GM21423 (cell line): ENCODE measurements around the gene PEDS1.
A peak's percentile ranks its signal among the peaks of the same experiment; 100 is the strongest.
"Not testable (repeated sequence)": the region's sequence is repeated elsewhere in the genome, so short reads cannot be mapped to it uniquely, and the experiment has no call there.

Source experiments
- ATAC-seq: cut with Tn5 transposase; IDR thresholded peaks from one replicate; pipeline ENCODE4 v1.9.1; 2021; ENCODE audit warnings: mild to moderate bottlenecking, moderate library complexity; ENCODE audit not compliant: unreplicated experiment

The PEDS1 gene

GRCh38 chr20:50136822-50137599 lies 16.5 kb downstream of the PEDS1 start:
- no peak for ATAC-seq

GRCh38 chr20:50135157-50135556 lies 18.4 kb downstream of the PEDS1 start:
- ATAC-seq = not testable (repeated sequence)

GRCh38 chr20:50133474-50134217 lies 19.9 kb downstream of the PEDS1 start:
- no peak for ATAC-seq

- ATAC-seq = no peak
Measured at GRCh38 chr20:50133041-50133440, 20.5 kb downstream of the PEDS1 start.

GRCh38 chr20:50130995-50131394 lies 22.5 kb downstream of the PEDS1 start:
- ATAC-seq = no peak

- no peak for ATAC-seq
Measured at GRCh38 chr20:50130356-50130723, 23.2 kb downstream of the PEDS1 start.

- ATAC-seq = no peak
Measured at GRCh38 chr20:50129662-50130355, 23.7 kb downstream of the PEDS1 start.

GRCh38 chr20:50128520-50128905 lies 25.0 kb downstream of the PEDS1 start:
- ATAC-seq = no peak

GRCh38 chr20:50127587-50128519 lies 25.7 kb downstream of the PEDS1 start:
- no peak for ATAC-seq

GRCh38 chr20:50126662-50127061 lies 26.9 kb downstream of the PEDS1 start:
- no peak for ATAC-seq

- ATAC-seq = no peak
Measured at GRCh38 chr20:50125279-50125678, 28.2 kb downstream of the PEDS1 start.

- ATAC-seq = no peak
Measured at GRCh38 chr20:50124496-50124895, 29.0 kb downstream of the PEDS1 start.

GRCh38 chr20:50123418-50123817 lies 30.1 kb downstream of the PEDS1 start:
- ATAC-seq = no peak

GRCh38 chr20:50122763-50123162 lies 30.8 kb downstream of the PEDS1 start:
- ATAC-seq = no peak

- ATAC-seq = no peak
Measured at GRCh38 chr20:50121858-50122271, 31.7 kb downstream of the PEDS1 start.

- ATAC-seq = no peak
Measured at GRCh38 chr20:50120935-50121693, 32.4 kb downstream of the PEDS1 start.

- ATAC-seq = no peak
Measured at GRCh38 chr20:50118203-50118602, 35.3 kb downstream of the PEDS1 start.

GRCh38 chr20:50116368-50116999 lies 37.0 kb downstream of the PEDS1 start:
- no peak for ATAC-seq

GRCh38 chr20:50115591-50116367 lies 37.7 kb downstream of the PEDS1 start:
- ATAC-seq = peak; percentile 77
